GM12878 (cell line): ENCODE data around the gene SPARC. TPM values are rescaled to one million over a fixed set of nuclear protein-coding genes. Genes with fewer than 3 reads are reported as not detected.

Experiments
- ATAC-seq: fragments of 200-7000 bp; cut with Tn5 transposase; 3 replicates; pipeline ENCODE4 v1.9.1; 2020; ENCODE audit warnings: mild to moderate bottlenecking, moderate library complexity
- BruUV-seq: library from RNA; stranded (reverse); fragments of 400-500 nt; replicated peaks from 2 replicates; lab custom pipeline; 2021; lab: Mats Ljungman, UMichigan
- CTCF ChIA-PET: fragments of 300-600 bp; sonication (Branson Sonifier 250); formaldehyde crosslinking; extraction: SDS; loops from one replicate; lab custom pipeline; 2021; ENCODE audit warnings: inconsistent platforms; lab: Yijun Ruan, JAX
- POLR2A ChIA-PET: fragments of 350-600 bp; formaldehyde crosslinking; extraction: SDS; loops from one replicate; lab custom pipeline; 2021; ENCODE audit warnings: inconsistent platforms; lab: Charles Lee
- RAD21 ChIA-PET: fragments of 300-600 bp; sonication (Branson Sonifier 250); formaldehyde crosslinking; loops from one replicate; lab custom pipeline; 2023; ENCODE audit warnings: antibody characterized with exemption; ENCODE audit not compliant: unreplicated experiment; lab: Charles Lee
- SMC1A ChIA-PET: fragments of 300-600 bp; sonication (Branson Sonifier 250); formaldehyde crosslinking; loops from one replicate; lab custom pipeline; 2023; ENCODE audit not compliant: unreplicated experiment, uncharacterized antibody; lab: Charles Lee
- DNase-seq: peaks from one replicate; pipeline ENCODE4 v3.0.0-alpha.2; 2011; ENCODE audit warnings: low read depth, low spot score
- FAIRE-seq: peaks from 3 replicates; lab custom pipeline; 2011; peaks lifted over from hg19 to GRCh38; lab: Jason Lieb, UNC
- H2AFZ ChIP-seq: 2 replicates; pipeline ENCODE4 v1.6.0; 2011; ENCODE audit warnings: low read depth, low read length, control low read depth; ENCODE audit not compliant: control insufficient read depth
- H3K27ac ChIP-seq: 2 replicates; pipeline ENCODE4 v1.5.1; 2011; ENCODE audit warnings: control low read depth; ENCODE audit not compliant: control insufficient read depth, insufficient read depth
- H3K27me3 ChIP-seq, 2 experiments: replicated peaks in 1 of 2; 2 replicates each; pipeline versions ENCODE4 v1.6.0 to v1.6.1; 2011; ENCODE audit warnings: low read length in 1 of 2; ENCODE audit not compliant: control insufficient read depth in 2 of 2, insufficient read depth in 2 of 2
- H3K36me3 ChIP-seq, 2 experiments: 2 replicates each; pipeline ENCODE4 v1.5.1; 2011; ENCODE audit warnings: low read length in 1 of 2; ENCODE audit not compliant: control insufficient read depth in 2 of 2, insufficient read depth in 2 of 2
- H3K4me1 ChIP-seq: 2 replicates; pipeline ENCODE4 v1.6.1; 2011; ENCODE audit warnings: mild to moderate bottlenecking, low read length, moderate library complexity, mixed read lengths; ENCODE audit not compliant: control insufficient read depth, insufficient read depth
- H3K4me2 ChIP-seq: 2 replicates; pipeline ENCODE4 v1.6.0; 2011; ENCODE audit warnings: control low read depth; ENCODE audit not compliant: control insufficient read depth, insufficient read depth
- H3K4me3 ChIP-seq: fragments of 200-600 bp; sonication (generic); 2 replicates; pipeline ENCODE4 v1.5.1; 2016
- H3K79me2 ChIP-seq: 2 replicates; pipeline ENCODE4 v1.6.0; 2011; ENCODE audit warnings: low read length; ENCODE audit not compliant: control insufficient read depth, insufficient read depth
- H3K9ac ChIP-seq: 2 replicates; pipeline ENCODE4 v1.8.0; 2011; ENCODE audit warnings: low read length, control low read depth, mixed read lengths; ENCODE audit not compliant: control insufficient read depth, insufficient read depth
- H3K9me3 ChIP-seq: replicated peaks from 3 replicates; pipeline ENCODE4 v1.5.1; 2011; ENCODE audit warnings: mild to moderate bottlenecking, low read length; ENCODE audit not compliant: control insufficient read depth, insufficient read depth
- H4K20me1 ChIP-seq: 2 replicates; pipeline ENCODE4 v1.6.0; 2011; ENCODE audit not compliant: control insufficient read depth, insufficient read depth
- BCL3 ChIP-seq: IDR thresholded peaks from 2 replicates; pipeline ENCODE4 v1.6.1; 2011; ENCODE audit warnings: borderline replicate concordance, low read depth, mild to moderate bottlenecking, moderate library complexity, low read length; ENCODE audit not compliant: insufficient read depth, poor library complexity, severe bottlenecking
- BHLHE40 ChIP-seq, 2 experiments: fragments of 450-650 bp in 1 of 2; IDR thresholded peaks; 2 replicates each; pipeline ENCODE4 v1.6.1; 2011 to 2017; ENCODE audit warnings: low read depth in 2 of 2, borderline replicate concordance in 1 of 2, improper control_type of control experiment in 1 of 2, low read length in 1 of 2, mild to moderate bottlenecking in 1 of 2
- CTCF ChIP-seq, 3 experiments: IDR thresholded peaks in 2 of 3; conservative IDR thresholded peaks in 1 of 3; 2 replicates each; pipeline ENCODE4 v1.5.1; 2011; ENCODE audit warnings: low read depth in 3 of 3, low read length in 3 of 3, mild to moderate bottlenecking in 3 of 3, control low read depth in 2 of 3, moderate library complexity in 2 of 3, inconsistent platforms in 1 of 3, mixed read lengths in 1 of 3; ENCODE audit not compliant: control insufficient read depth in 2 of 3, insufficient read depth in 1 of 3; ENCODE audit errors: extremely low read depth in 1 of 3
- ESRRA ChIP-seq: IDR thresholded peaks from 2 replicates; pipeline ENCODE4 v1.6.1; 2012; ENCODE audit warnings: mild to moderate bottlenecking, low read length, improper control_type of control experiment
- FOXM1 ChIP-seq: IDR thresholded peaks from 2 replicates; pipeline ENCODE4 v1.6.1; 2012; ENCODE audit warnings: low read depth, mild to moderate bottlenecking, inconsistent platforms, low read length, moderate library complexity
- GATAD2B ChIP-seq: fragments of 450-650 bp; conservative IDR thresholded peaks from 2 replicates; pipeline ENCODE4 v1.6.1; 2017; ENCODE audit warnings: low read depth, mild to moderate bottlenecking, moderate library complexity
- IRF4 ChIP-seq: IDR thresholded peaks from 2 replicates; pipeline ENCODE4 v1.6.1; 2011; ENCODE audit warnings: low read depth, low read length
- MEF2A ChIP-seq: IDR thresholded peaks from 2 replicates; pipeline ENCODE4 v1.6.1; 2011; ENCODE audit warnings: low read depth, mild to moderate bottlenecking, low read length, moderate library complexity; ENCODE audit not compliant: insufficient read depth
- MEF2B ChIP-seq: fragments of 450-650 bp; IDR thresholded peaks from 2 replicates; pipeline ENCODE4 v1.6.1; 2018; ENCODE audit warnings: mild to moderate bottlenecking, moderate library complexity; ENCODE audit not compliant: partially characterized antibody, poor library complexity, severe bottlenecking
- PML ChIP-seq: IDR thresholded peaks from 2 replicates; pipeline ENCODE4 v1.6.1; 2012; ENCODE audit warnings: low read length, inconsistent platforms
- SIN3A ChIP-seq: IDR thresholded peaks from 2 replicates; pipeline ENCODE4 v1.6.1; 2012; ENCODE audit warnings: low read depth, low read length, improper control_type of control experiment
- WGBS: methylation state at CpG from one replicate; pipeline ENCODE4 v1.1.6; 2016; ENCODE audit warnings: low lambda C conversion rate; ENCODE audit not compliant: insufficient replicate concordance, insufficient coverage; ENCODE audit errors: missing lambda C conversion rate; 5-methylcytosine and 5-hydroxymethylcytosine counted together
- in situ Hi-C: fragments of 300-500 bp; cut with MboI; formaldehyde crosslinking; loops from 9 replicates; pipeline ENCODE4 v1.14.3; 2018; ENCODE audit warnings: mixed read lengths
- intact Hi-C: fragments of 100-400 bp; cut with micrococcal nuclease; formaldehyde crosslinking; loops from one replicate; pipeline ENCODE4 v1.14.2; 2022; ENCODE audit not compliant: unreplicated experiment
- polyA plus RNA-seq, 11 experiments: library from polyadenylated mRNA; depleted of rRNA in 4 of 11; unstranded in 6 of 11; stranded (reverse) in 5 of 11; fragments of >200 nt; fragmentation: Nextera tagmentation in 4 of 11; fragmentation: Illumina TruSeq in 1 of 11; extraction: Ambion mirVana in 4 of 11; extraction: Trizol in 1 of 11; gene quantifications; 1 replicate in 1 of 11; 2 replicates in 10 of 11; pipeline versions ENCODE4 v1.2.1 to v1.2.3, GENCODE V29; 2011 to 2016; ENCODE audit warnings: inconsistent platforms in 2 of 11, missing spikeins in 2 of 11, low read depth in 1 of 11
- total RNA-seq, 4 experiments: library from RNA; depleted of rRNA in 3 of 4; stranded (reverse); fragments of >200 nt in 3 of 4; fragmentation: Illumina TruSeq in 1 of 4; extraction: Trizol in 1 of 4; gene quantifications; 2 replicates each; pipeline versions ENCODE4 v1.2.1 to v1.2.3, GENCODE V29; 2013 to 2021
- TF ChIP-seq, protein P1 (sequence below): fragments of 150-350 bp; IDR thresholded peaks from 2 replicates; pipeline ENCODE4 v1.6.1; 2014; ENCODE audit warnings: mild to moderate bottlenecking, low read depth, low read length

The SPARC gene
- total and polyA plus RNA-seq, 10 of the 15 experiments (the other 5 are each of a cell fraction or from before 2014, with no cell fraction given): 29.6 to 154 (median 57.0) TPM

GRCh38 chr5:151622367-151623088, 64.2 kb downstream of the SPARC start:
- no peaks in the 10 kb centered on the region for H4K20me1 ChIP-seq
- 24% methylated on average over 12 of the region's 12 CpGs for WGBS
- no peak for FAIRE-seq
- TF ChIP-seq PML: no peak
- TF ChIP-seq FOXM1: no peak
- no peak for TF ChIP-seq ESRRA
- TF ChIP-seq, protein P1, sequence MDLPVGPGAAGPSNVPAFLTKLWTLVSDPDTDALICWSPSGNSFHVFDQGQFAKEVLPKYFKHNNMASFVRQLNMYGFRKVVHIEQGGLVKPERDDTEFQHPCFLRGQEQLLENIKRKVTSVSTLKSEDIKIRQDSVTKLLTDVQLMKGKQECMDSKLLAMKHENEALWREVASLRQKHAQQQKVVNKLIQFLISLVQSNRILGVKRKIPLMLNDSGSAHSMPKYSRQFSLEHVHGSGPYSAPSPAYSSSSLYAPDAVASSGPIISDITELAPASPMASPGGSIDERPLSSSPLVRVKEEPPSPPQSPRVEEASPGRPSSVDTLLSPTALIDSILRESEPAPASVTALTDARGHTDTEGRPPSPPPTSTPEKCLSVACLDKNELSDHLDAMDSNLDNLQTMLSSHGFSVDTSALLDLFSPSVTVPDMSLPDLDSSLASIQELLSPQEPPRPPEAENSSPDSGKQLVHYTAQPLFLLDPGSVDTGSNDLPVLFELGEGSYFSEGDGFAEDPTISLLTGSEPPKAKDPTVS: no peak
- TF ChIP-seq MEF2A: no peak
- TF ChIP-seq SIN3A: no peak
- TF ChIP-seq BHLHE40 (IDR thresholded peaks at IDR 0.05; ENCODE audit: borderline replicate concordance in 1 of 2, low read depth in 2 of 2, low read length in 1 of 2): peak in 1 of 2 experiments; percentile 16; a peak in 1 of 4 replicates
- TF ChIP-seq MEF2B: no peak
- TF ChIP-seq CTCF (IDR thresholded peaks at IDR 0.05 in 2 of 3, conservative IDR thresholded peaks at IDR 0.05 in 1 of 3; ENCODE audit: control insufficient read depth in 2 of 3, extremely low read depth in 1 of 3, insufficient read depth in 1 of 3, low read depth in 3 of 3, low read length in 3 of 3): no peak
- TF ChIP-seq IRF4: no peak
- TF ChIP-seq BCL3: peak; percentile 43
- no peak for TF ChIP-seq GATAD2B
- ChIA-PET POLR2A (no interaction called here), RAD21 (no interaction called here), SMC1A (no interaction called here), CTCF (interaction anchor here (1.6 kb wide), 1 partner anchor 23 kb away, joined by 3 read pairs; no protein-coding TSS in a partner anchor)
- no peak overlapping the region for H3K9ac ChIP-seq
- intact Hi-C loops (no loop called here), in situ Hi-C loops (no loop called here)
- H2AFZ ChIP-seq: no peak overlapping the region
- H3K4me3 ChIP-seq: no peak overlapping the region
- no peaks in the 10 kb centered on the region for H3K36me3 ChIP-seq
- no peaks in the 10 kb centered on the region; the same call in 1 of the 2 replicates for H3K4me1 ChIP-seq
- H3K27ac ChIP-seq: no peak overlapping the region
- no peak; the same call in 2 of the 3 replicates for ATAC-seq
- no peak for DNase-seq
- no peaks in the 10 kb centered on the region for H3K9me3 ChIP-seq
- H3K79me2 ChIP-seq: no peaks in the 10 kb centered on the region
- H3K4me2 ChIP-seq: no peak overlapping the region
- no peaks in the 10 kb centered on the region; a peak in 1 of 4 replicates for H3K27me3 ChIP-seq
- no TSS peak for BruUV-seq
